Motor neuron (in vitro differentiated cells): ENCODE results near the gene TIMM22. TPM values are rescaled to one million over a fixed set of nuclear protein-coding genes. Genes with fewer than 3 reads are reported as not detected.
A peak's percentile ranks its signal among the peaks of the same experiment; 100 is the strongest.

Source experiments
- ATAC-seq, 8 experiments: fragments of 200-7000 bp; cut with Tn5 transposase; replicated peaks in 6 of 8; 2 replicates each; pipeline ENCODE4 v1.8.0; 2021; ENCODE audit warnings: mild to moderate bottlenecking in 8 of 8, moderate library complexity in 8 of 8
- H3K27ac ChIP-seq, 2 donors: fragments of 250-450 bp; sonication (Bioruptor Pico); 2 replicates each; pipeline ENCODE4 v1.9.0; 2021; ENCODE audit warnings: antibody characterized with exemption in 2 of 2, mild to moderate bottlenecking in 2 of 2, moderate library complexity in 1 of 2
- H3K4me1 ChIP-seq, 2 donors: fragments of 250-450 bp; sonication (Bioruptor Pico); replicated peaks in 1 of 2; 2 replicates each; pipeline ENCODE4 v1.6.1; 2021; ENCODE audit warnings: antibody characterized with exemption in 2 of 2, mild to moderate bottlenecking in 2 of 2, moderate library complexity in 1 of 2
- H3K4me3 ChIP-seq, 5 donors: fragments of 250-450 bp; sonication (Bioruptor Pico); 2 replicates each; pipeline ENCODE4 v1.9.0; 2021; ENCODE audit warnings: antibody characterized with exemption in 5 of 5, mild to moderate bottlenecking in 5 of 5, moderate library complexity in 4 of 5
- WGBS, 10 experiments: fragments of 450-650 bp; shearing (Covaris generic); methylation state at CpG; one replicate each; pipeline ENCODE4 v1.0.0; 2022; 5-methylcytosine and 5-hydroxymethylcytosine counted together
- in situ Hi-C, 9 experiments: fragments of 400-800 bp; cut with MboI; loops; one replicate each; pipeline ENCODE4 v1.15.0; 2021; ENCODE audit warnings: low sequenced_read_pairs in 9 of 9, low pct_unique_long_range_greater_than_20kb in 2 of 9; ENCODE audit not compliant: unreplicated experiment in 9 of 9
- total RNA-seq, 8 experiments: library from RNA; unstranded; fragments of 300-600 nt; gene quantifications; 2 replicates each; pipeline versions ENCODE4 v1.2.3 to v1.2.4, GENCODE V29; 2022

TIMM22 gene
- total RNA-seq, 8 experiments from 2014 or later: 8.2 to 19.8 (median 14.2) TPM

DNA sequence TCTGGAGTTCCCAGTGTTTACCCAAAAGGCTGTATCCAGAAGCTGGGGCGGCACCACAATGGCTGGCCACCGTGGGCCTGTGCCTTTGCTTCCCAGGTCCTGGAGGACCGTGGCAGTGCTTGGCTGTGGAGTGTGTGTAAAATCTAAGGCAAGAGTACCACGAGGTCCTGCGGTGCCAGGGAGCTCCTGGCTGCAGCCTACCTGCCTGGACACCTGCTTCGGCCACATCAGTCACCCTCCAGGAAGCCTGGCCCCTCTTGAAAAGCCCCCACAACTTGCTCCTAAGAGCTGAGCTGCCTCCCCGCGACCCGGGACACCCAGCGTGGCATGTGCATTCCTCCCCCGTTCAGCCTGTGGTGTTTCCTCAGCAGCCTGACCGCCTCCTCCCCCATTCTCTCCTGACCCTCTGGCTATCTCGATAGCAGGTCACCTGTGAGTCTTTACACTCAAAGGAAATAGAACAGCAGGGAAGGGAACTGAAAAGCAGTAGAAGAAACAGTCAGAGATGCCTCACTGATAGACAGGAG, 7.9 kb downstream of the TIMM22 start:
- 40 to 100% (median 92%) methylated on average over 1 to 5 of the region's 13 CpGs; no CpG with 5 or more reads in 4 of the 10 experiments for WGBS, 10 experiments
- ATAC-seq: no peak
- H3K4me3 ChIP-seq: no peak overlapping the region
- no peak overlapping the region for H3K27ac ChIP-seq
- in situ Hi-C loops: no loop called here
- H3K4me1 ChIP-seq: no peaks in the 10 kb centered on the region

DNA sequence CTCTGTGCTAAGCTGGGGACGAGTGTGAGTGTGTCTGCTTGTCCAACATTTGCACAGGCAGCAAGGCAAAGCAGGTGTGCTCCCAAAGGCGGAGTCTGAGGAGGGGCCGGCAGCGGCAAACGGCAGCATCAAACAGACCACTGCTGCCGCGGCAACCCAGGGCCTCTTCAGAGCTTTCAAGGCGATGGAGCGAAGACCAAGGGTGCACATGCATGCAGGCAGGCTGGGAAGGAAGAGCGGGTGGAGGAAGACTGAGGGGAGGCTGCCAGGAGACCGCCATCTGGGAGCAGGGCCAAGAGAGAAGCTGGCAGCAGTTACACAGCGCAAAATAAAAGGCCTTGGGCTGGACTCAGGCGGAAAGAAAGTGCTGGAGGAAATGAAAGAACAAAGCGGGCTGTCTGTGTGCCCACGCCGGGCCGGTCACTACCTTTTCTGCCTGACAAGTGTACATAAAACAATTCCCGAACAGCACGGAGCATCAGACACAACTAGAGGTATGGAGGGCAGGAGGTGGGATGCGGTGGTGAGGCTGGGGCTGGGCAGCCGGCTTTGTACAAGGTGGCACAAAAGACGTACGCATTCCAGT, 8.5 kb downstream of the TIMM22 start:
- H3K27ac ChIP-seq: no peak overlapping the region
- H3K4me3 ChIP-seq: no peak overlapping the region
- in situ Hi-C loops: no loop called here
- WGBS, 10 experiments: 43 to 100% (median 75%) methylated on average over 1 to 15 of the region's 23 CpGs
- peak in 4 of 8 experiments; percentile 46 to 83 (median 62) for ATAC-seq
- no peaks in the 10 kb centered on the region for H3K4me1 ChIP-seq

DNA sequence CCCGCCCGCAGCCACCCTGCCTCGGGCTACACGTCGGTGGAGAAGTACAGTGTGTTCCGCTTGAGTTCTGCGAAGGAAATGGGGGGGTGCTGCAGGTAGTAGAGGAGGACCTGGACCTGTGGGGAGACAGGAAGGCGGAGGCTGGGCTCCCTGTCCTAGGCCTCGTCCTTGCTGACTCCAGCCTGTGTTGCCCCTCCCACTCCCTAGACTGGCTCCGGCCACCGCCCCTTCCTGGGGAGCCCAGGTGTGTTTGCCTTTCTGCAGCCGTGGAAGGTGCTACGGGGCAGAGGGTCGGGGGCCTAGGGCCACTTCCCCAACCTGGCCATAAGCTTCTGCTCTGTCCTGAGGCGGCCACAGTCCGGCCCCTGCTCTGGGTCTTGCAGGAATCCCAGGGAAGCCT, 9.1 kb downstream of the TIMM22 start:
- WGBS, 10 experiments: 60 to 100% (median 96%) methylated on average over 1 to 6 of the region's 16 CpGs; no CpG with 5 or more reads in 6 of the 10 experiments
- no peak overlapping the region for H3K27ac ChIP-seq
- peak in 3 of 8 experiments; percentile 1 to 14 (median 3) for ATAC-seq
- no peaks in the 10 kb centered on the region for H3K4me1 ChIP-seq
- no peak overlapping the region for H3K4me3 ChIP-seq
- in situ Hi-C loops: no loop called here

DNA sequence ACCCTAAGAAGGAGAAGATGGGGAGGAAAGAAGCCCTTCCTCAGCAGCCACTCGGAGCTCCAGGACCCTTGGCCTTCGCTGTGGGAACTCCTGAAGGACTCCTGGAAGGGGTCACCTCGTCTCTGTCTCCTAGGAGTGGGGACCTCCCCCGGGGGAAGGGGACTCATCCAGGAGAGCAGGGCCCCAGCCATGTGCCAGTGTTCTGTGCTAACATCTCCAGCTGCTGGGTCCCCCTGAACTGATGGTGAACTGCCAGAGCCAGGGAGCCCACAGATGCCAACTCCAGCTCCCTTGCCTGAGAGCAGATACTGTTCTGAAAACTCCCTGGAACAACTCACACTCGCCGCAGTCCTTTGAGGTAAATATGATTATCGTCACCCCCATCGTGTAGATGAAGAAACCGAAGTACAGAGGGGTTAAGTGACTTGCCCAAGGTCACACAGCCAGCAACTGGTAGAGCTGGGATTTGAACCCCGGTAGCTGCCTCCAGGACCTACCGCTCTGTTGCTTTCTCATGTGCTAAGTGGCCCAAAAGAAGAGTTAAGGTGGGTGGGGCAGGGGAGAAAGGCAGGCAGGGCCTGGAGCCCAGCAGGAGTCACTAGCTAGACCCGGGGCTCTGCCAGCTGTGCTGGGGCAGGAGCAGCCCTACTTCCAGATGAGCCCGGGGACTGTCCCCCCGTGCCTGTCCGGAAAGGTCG, 10.5 kb downstream of the TIMM22 start:
- Histone ChIP-seq H3K27ac (no peak overlapping the region), H3K4me3 (no peak overlapping the region), H3K4me1 (no peaks in the 10 kb centered on the region)
- 40 to 100% (median 90%) methylated on average over 1 to 11 of the region's 16 CpGs; no CpG with 5 or more reads in 3 of the 10 experiments for WGBS, 10 experiments
- ATAC-seq: no peak
- in situ Hi-C loops: no loop called here

DNA sequence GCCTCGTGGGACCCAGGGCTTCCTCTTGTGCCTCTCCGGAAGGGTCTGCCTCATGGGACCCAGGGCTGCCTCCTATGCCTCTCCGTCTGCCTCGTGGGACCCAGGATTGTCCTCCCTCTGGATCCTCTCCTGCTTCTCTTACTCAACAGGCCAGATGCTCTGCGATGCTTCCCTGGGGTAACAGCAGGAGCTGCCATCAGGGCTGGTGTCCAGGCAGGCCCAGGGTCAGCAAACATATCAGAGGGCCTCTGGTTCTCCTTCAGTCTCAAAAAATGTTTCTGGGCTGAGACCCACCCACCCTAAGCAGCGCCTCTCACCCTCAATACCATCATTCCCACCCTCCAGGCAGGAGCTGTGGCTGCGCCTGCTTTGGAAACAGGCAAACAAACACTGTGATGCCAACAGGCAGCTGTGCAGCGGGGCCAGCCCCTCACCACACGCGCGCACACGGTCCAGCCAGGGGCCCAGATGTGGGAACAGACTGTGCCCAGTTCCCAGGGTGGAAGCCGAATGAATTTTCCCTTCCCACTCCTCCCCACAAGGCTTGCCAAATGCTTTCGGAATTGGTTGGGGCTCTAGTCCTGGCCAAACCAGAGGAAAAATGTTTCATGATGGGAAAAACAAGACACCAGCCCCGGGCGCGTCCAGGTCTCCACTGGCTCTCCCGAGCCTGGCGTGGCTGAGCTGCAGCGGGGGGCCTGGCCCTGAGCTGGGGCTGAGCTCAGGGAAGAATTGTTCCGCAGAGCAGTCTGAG, 11.3 kb downstream of the TIMM22 start:
- Histone ChIP-seq H3K4me3 (no peak overlapping the region), H3K4me1 (no peaks in the 10 kb centered on the region), H3K27ac (no peak overlapping the region)
- WGBS, 10 experiments: 50 to 98% (median 90%) methylated on average over 1 to 9 of the region's 21 CpGs; no CpG with 5 or more reads in 4 of the 10 experiments
- in situ Hi-C loops: no loop called here
- ATAC-seq: no peak

DNA sequence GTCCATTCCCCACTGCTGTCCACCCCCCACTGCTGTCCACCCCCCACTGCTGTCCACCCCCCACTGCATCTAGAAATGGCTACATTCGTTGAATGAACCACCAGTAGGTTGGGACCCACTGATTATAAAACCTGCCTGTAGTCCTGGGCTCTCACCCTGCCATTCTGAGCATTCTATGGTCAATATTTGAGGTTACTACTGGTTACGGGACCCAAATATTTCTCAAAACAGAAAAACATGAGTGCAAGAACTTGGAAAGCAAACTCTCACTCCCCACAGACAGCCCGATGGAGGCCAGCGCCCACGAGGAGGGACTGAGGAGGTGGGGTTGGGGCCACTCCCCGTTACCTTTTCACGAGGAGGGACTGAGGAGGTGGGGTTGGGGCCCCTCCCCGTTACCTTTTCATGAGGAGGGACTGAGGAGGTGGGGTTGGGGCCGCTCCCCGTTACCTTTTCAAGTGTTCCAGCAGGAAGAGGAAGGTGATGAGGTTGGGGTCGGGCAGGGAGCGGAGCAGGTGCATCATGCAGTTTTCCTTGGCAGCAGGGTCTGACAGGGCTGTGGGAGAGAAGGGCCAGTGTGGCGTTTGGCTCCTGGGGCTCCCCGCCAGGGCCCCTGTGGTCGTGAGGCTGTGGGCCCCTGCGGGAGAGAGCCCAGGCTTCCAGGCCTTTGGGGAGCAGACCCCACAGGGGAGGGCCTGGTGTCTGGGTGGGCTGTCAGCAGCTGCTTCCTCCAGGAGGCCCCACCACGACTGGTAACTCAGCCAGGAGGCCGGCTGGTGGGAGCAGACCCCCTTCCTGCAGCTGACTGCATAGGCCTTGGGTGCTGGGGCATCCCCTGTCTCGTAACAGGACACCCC, 12.5 kb downstream of the TIMM22 start:
- H3K27ac ChIP-seq: no peak overlapping the region
- no peak overlapping the region for H3K4me3 ChIP-seq
- in situ Hi-C loops: no loop called here
- 44 to 100% (median 87%) methylated on average over 1 to 3 of the region's 19 CpGs; no CpG with 5 or more reads in 5 of the 10 experiments for WGBS, 10 experiments
- H3K4me1 ChIP-seq: no peaks in the 10 kb centered on the region
- no peak for ATAC-seq

DNA sequence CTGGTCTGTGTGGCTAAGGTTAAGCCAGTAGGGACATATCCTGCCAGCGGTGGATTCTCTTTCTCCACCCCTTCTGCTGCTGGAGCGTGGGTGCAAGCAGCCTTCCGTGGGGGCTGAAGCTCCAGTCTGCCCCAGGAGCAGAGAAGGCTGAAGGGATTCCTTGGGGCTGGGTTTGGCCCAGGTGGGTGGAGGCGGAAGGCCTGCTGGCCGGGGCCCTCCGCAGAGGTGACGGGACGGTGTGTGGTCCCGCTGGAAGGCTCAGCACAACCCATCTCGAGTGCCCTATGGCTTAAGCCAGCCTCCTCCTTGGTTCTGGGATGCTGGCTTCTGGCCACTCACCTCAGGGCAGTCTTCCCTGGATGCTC, 13.1 kb downstream of the TIMM22 start:
- WGBS, 10 experiments: 60 to 79% methylated on average over 2 to 4 of the region's 10 CpGs; no CpG with 5 or more reads in 8 of the 10 experiments
- H3K4me3 ChIP-seq: no peak overlapping the region
- H3K4me1 ChIP-seq: no peaks in the 10 kb centered on the region
- in situ Hi-C loops: no loop called here
- H3K27ac ChIP-seq: no peak overlapping the region
- no peak for ATAC-seq

DNA sequence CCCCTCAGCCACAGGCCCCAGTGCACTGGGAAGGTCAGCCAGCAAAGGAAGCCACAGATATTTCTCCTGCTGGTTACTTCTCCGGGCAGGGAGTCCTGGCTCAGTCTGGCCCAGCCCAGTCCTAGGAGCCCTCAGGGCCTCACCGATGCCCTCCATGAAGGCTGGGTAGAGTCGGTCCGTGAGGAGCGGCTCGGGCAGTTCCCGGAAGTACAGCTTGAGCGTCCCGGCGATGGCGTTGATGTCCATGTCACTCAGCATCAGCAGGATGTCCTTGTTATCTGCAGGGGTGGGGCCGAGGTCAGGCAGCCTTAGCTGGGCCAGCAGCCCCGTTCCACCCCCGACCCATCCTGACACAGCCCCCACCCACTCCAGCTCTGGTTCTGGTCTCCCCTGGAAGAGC, 13.7 kb downstream of the TIMM22 start:
- ATAC-seq: no peak
- Histone ChIP-seq H3K4me1 (no peaks in the 10 kb centered on the region), H3K4me3 (no peak overlapping the region), H3K27ac (no peak overlapping the region)
- 60 to 100% (median 95%) methylated on average over 1 to 8 of the region's 14 CpGs; no CpG with 5 or more reads in 6 of the 10 experiments for WGBS, 10 experiments
- in situ Hi-C loops: no loop called here

DNA sequence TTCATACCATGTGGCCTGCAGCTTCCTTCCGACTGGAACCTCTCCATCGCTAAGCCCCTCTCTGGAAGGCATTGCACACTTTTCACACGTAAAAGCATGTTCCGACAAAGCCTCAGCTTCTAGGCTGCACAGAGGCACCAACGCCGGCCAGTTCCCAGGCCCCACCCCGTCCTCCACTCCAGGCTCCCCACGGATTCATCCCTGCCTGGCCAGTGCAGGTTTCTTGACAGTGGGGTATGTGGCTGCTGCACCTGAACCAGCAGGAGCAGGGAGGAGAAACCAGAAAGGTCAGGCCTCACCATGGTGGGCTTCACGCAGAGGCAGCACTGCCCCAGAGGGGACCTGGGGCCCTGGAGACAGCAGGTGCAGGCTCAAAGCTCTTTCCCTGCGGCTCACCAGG, 14.2 kb downstream of the TIMM22 start:
- Histone ChIP-seq H3K4me3 (no peak overlapping the region), H3K4me1 (no peaks in the 10 kb centered on the region), H3K27ac (no peak overlapping the region)
- ATAC-seq: no peak
- in situ Hi-C loops: no loop called here
- WGBS, 10 experiments: 40 to 100% (median 83%) methylated on average over 1 to 5 of the region's 10 CpGs; no CpG with 5 or more reads in 5 of the 10 experiments

DNA sequence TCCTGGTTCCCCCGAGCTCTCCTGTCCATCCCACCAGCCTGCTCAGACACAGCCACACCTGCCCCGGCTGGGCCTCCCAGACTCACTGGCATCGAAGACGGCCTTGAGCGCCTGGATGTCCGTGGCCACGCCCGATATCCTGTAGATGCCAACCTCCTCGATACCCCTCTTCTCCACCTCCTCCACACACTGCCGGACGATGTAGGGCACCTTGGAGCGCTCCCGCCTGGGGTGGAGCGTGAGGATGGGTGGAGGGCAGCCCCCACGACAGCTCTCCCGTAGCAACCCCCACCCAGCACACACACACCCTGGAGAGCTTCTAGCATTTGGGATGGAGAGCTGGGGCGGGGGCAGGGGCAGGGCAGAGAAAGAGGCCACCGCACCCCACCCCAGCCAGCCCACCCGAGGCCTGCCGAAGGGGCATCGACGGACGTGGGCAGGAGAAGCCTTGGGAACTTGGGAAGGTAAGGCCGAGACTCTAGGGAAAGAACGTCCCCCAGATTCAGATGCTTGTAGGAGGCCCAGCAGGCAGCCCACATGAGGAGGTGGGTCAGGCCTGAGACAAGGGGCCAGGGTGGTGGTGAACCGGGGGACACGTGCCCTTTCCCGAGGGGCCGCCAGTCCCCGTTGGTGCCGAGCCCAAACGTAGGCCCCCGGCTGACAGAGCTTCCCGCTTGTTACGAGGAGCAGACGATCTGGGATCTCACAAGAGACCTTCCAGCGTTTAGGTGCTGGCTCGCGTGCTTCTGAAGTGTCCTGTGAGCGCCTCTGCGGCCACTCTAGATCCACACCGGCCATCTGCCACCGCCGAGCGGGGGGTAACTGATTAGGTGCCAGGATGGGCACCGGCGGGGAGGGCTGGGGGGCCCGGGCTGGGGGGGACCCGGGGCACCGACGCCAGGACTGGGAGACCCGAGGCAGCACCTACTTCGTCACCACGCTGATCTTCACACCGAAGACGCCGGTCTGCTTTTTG, 15.1 kb downstream of the TIMM22 start:
- Histone ChIP-seq H3K4me1 (no peaks in the 10 kb centered on the region), H3K27ac (no peak overlapping the region), H3K4me3 (no peak overlapping the region)
- WGBS, 10 experiments: 93 to 100% (median 97%) methylated on average over 3 to 13 of the region's 57 CpGs; no CpG with 5 or more reads in 6 of the 10 experiments
- peak in 2 of 8 experiments; percentile 3 to 14 for ATAC-seq
- in situ Hi-C loops: no loop called here

DNA sequence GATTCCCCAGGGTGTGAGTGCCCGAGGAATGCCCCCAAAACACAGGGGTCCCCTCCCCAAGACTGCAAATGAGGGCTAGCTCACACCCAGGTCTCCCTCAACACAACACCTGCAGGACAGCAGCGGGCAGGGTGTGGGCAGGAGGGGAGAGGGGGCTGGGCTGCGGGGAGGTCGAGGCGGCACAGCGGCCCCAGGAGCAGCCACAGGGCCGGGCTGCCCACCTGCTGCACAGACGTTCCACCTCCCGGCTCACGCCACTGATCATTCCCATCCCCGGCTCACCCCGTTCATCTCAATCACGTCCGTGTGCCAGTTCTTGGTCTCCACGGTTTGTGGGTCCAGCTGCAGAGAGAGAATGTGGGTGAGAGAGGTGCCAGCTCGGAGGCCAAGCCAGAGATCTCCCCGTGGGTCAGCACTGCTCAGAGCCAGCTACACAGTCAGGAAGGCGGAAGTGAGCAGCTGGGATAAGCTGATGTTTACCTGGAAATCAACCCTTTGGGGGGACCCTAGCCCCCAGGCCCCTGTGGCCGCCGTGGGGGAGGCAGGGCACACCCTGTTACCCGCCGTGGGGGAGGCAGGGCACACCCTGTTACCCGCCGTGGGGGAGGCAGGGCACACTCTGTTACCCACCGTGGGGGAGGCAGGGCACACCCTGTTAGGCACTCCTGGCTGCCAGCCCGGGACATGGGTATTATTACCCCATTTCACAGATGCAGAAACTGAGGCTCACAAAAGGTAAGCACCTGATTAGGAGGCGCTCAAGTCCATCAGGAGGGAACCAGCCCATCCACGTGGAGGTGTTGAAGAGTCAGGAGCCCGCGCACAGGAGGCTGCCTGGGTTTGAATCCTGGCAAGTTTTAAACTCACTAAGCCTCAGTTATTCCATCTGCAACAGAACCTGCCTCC, 16.1 kb downstream of the TIMM22 start:
- WGBS, 10 experiments: 63 to 100% (median 75%) methylated on average over 1 to 3 of the region's 30 CpGs; no CpG with 5 or more reads in 6 of the 10 experiments
- peak in 1 of 8 experiments; percentile 15 for ATAC-seq
- no peak overlapping the region for H3K4me3 ChIP-seq
- in situ Hi-C loops: no loop called here
- no peak overlapping the region for H3K27ac ChIP-seq
- no peaks in the 10 kb centered on the region for H3K4me1 ChIP-seq
